Neuronal stem cell (in vitro differentiated cells): ENCODE measurements around the gene ASB2.
A peak's percentile ranks its signal among the peaks of the same experiment; 100 is the strongest.

Experiments
- DNase-seq: peaks from one replicate; pipeline ENCODE4 v3.0.0-alpha.2; 2013; ENCODE audit warnings: low spot score
- H2AFZ ChIP-seq: one replicate; pipeline ENCODE4 v1.6.1; 2013; ENCODE audit warnings: mild to moderate bottlenecking, low read length, inconsistent platforms
- H2AK5ac ChIP-seq: 2 replicates; pipeline ENCODE4 v1.6.1; 2013; ENCODE audit warnings: low read depth, mild to moderate bottlenecking, inconsistent platforms, low read length, moderate library complexity, mixed read lengths
- H2BK120ac ChIP-seq: 2 replicates; pipeline ENCODE4 v1.6.1; 2013; ENCODE audit warnings: low read depth, mild to moderate bottlenecking, inconsistent platforms, low read length, moderate library complexity, mixed read lengths
- H2BK12ac ChIP-seq: one replicate; pipeline ENCODE4 v1.6.1; 2013; ENCODE audit warnings: low read length, inconsistent platforms
- H2BK15ac ChIP-seq: 2 replicates; pipeline ENCODE4 v1.6.1; 2013; ENCODE audit warnings: mild to moderate bottlenecking, low read length, inconsistent platforms, mixed read lengths
- H2BK5ac ChIP-seq: one replicate; pipeline ENCODE4 v1.6.1; 2013; ENCODE audit warnings: inconsistent platforms, mild to moderate bottlenecking, low read length, moderate library complexity
- H3K14ac ChIP-seq: one replicate; pipeline ENCODE4 v1.6.1; 2013; ENCODE audit warnings: low read length, inconsistent platforms
- H3K18ac ChIP-seq: 2 replicates; pipeline ENCODE4 v1.6.1; 2013; ENCODE audit warnings: low read length, inconsistent platforms
- H3K23ac ChIP-seq: 2 replicates; pipeline ENCODE4 v1.6.1; 2013; ENCODE audit warnings: low read depth, mild to moderate bottlenecking, mixed read lengths, low read length, inconsistent platforms; ENCODE audit not compliant: poor library complexity
- H3K27ac ChIP-seq: replicated peaks from 3 replicates; pipeline ENCODE4 v1.5.1; 2013; ENCODE audit warnings: low read length, inconsistent platforms
- H3K27me3 ChIP-seq, 3 experiments: 2 replicates each; pipeline ENCODE4 v1.6.1; 2013; ENCODE audit warnings: low read length in 3 of 3, mild to moderate bottlenecking in 2 of 3, inconsistent platforms in 1 of 3, low read depth in 1 of 3, mixed read lengths in 1 of 3, moderate library complexity in 1 of 3; ENCODE audit not compliant: control insufficient read depth in 3 of 3, insufficient read depth in 3 of 3
- H3K36me3 ChIP-seq, 2 donors: replicated peaks in 1 of 2; 2 replicates each; pipeline ENCODE4 v1.6.1; 2013; ENCODE audit warnings: low read length in 2 of 2; ENCODE audit not compliant: control insufficient read depth in 2 of 2, insufficient read depth in 2 of 2
- H3K4ac ChIP-seq: 2 replicates; pipeline ENCODE4 v1.6.1; 2013; ENCODE audit warnings: inconsistent platforms, mild to moderate bottlenecking, low read length, moderate library complexity
- H3K4me1 ChIP-seq, 2 donors: 1 replicate in 1 of 2; 2 replicates in 1 of 2; pipeline ENCODE4 v1.6.1; 2013; ENCODE audit warnings: low read length in 2 of 2, low read depth in 1 of 2; ENCODE audit not compliant: control insufficient read depth in 2 of 2, insufficient read depth in 1 of 2
- H3K4me2 ChIP-seq: one replicate; pipeline ENCODE4 v1.6.1; 2013; ENCODE audit warnings: mild to moderate bottlenecking, low read length, inconsistent platforms; ENCODE audit not compliant: insufficient read depth, poor library complexity, severe bottlenecking
- H3K4me3 ChIP-seq, 2 donors: 2 replicates each; pipeline ENCODE4 v1.5.1; 2013; ENCODE audit warnings: low read length in 2 of 2, mild to moderate bottlenecking in 2 of 2, inconsistent platforms in 1 of 2, moderate library complexity in 1 of 2
- H3K79me1 ChIP-seq: one replicate; pipeline ENCODE4 v1.6.1; 2013; ENCODE audit warnings: low read depth, mild to moderate bottlenecking, inconsistent platforms, low read length, moderate library complexity
- H3K9ac ChIP-seq: one replicate; pipeline ENCODE4 v1.6.1; 2013; ENCODE audit warnings: mild to moderate bottlenecking, low read depth, low read length, inconsistent platforms; ENCODE audit not compliant: poor library complexity
- H3K9me3 ChIP-seq, 2 donors: replicated peaks in 1 of 2; 2 replicates each; pipeline versions ENCODE3 to v1.6.1; 2013; ENCODE audit warnings: low read length in 2 of 2, mild to moderate bottlenecking in 2 of 2, inconsistent platforms in 1 of 2, low read depth in 1 of 2, mixed read lengths in 1 of 2, moderate library complexity in 1 of 2; ENCODE audit not compliant: control insufficient read depth in 2 of 2, insufficient read depth in 1 of 2
- H4K8ac ChIP-seq: one replicate; pipeline ENCODE4 v1.6.1; 2013; ENCODE audit warnings: low read depth, mild to moderate bottlenecking, inconsistent platforms, low read length, moderate library complexity
- H4K91ac ChIP-seq: one replicate; pipeline ENCODE4 v1.6.1; 2013; ENCODE audit warnings: low read length, low read depth, mild to moderate bottlenecking, inconsistent platforms; ENCODE audit not compliant: poor library complexity
- WGBS, 2 donors: extraction: QIAGEN DNeasy Blood & Tissue Kit; methylation state at CpG; one replicate each; pipeline ENCODE4 v1.1.7; 2013; ENCODE audit warnings: missing lambda C conversion rate in 2 of 2, mixed read lengths in 1 of 2; ENCODE audit not compliant: insufficient read length in 2 of 2, insufficient replicate concordance in 1 of 2; ENCODE audit errors: extremely low coverage in 2 of 2; 5-methylcytosine and 5-hydroxymethylcytosine counted together

The ASB2 gene

GRCh38 chr14:94019329-94019728 lies 43.0 kb upstream of the ASB2 start:
- H2BK12ac ChIP-seq: no peak overlapping the region
- H3K9ac ChIP-seq: no peak overlapping the region
- no peak overlapping the region for H3K4ac ChIP-seq
- H3K9me3 ChIP-seq: no peaks in the 10 kb centered on the region
- no peak overlapping the region for H4K91ac ChIP-seq
- H2BK5ac ChIP-seq: peak overlapping the region; percentile 56
- H3K14ac ChIP-seq: no peak overlapping the region
- no peak overlapping the region for H3K23ac ChIP-seq
- H3K18ac ChIP-seq: peak overlapping the region; percentile 11
- no peak overlapping the region for H4K8ac ChIP-seq
- H3K4me1 ChIP-seq: peaks cover 14 to 33% of the 10 kb centered on the region in 2 donors
- H3K36me3 ChIP-seq: no peaks in the 10 kb centered on the region
- H3K4me3 ChIP-seq: no peak overlapping the region
- no peak overlapping the region for H2BK120ac ChIP-seq
- peaks cover 2% of the 10 kb centered on the region for H3K79me1 ChIP-seq
- WGBS, 2 donors: no CpG with 5 or more reads among the region's 6 CpGs
- H3K27me3 ChIP-seq: peaks cover 0 to 18% (median 2%) of the 10 kb centered on the region in 3 experiments
- H3K27ac ChIP-seq: no peak overlapping the region
- no peak overlapping the region for H2AFZ ChIP-seq
- H2BK15ac ChIP-seq: no peak overlapping the region
- no peak for DNase-seq
- H2AK5ac ChIP-seq: peak overlapping the region; percentile 11
- H3K4me2 ChIP-seq: no peak overlapping the region

DNA sequence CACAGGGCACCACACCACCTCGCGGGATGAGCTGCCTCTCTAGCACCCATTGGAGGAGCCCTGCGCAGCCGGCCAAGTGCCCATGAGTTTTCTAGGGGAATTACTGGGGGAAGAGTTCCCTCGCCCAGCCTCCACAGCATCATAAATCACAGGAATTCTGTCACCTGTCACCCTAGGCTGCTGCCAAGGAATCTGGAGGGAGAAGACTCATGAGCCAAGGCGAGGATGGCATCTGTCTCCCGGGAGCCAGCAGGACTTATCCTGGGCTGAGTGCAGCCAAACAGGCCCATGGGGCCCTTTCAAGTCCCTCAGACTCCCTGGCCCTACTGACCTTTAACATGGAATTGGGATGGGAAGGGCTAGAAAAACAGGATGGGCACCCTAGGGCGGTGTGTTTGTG lies 41.9 kb upstream of the ASB2 start:
- Histone ChIP-seq H2AFZ (no peak overlapping the region), H4K8ac (no peak overlapping the region), H2AK5ac (no peak overlapping the region), H3K4me1 (peaks cover 14 to 29% of the 10 kb centered on the region in 2 donors), H2BK12ac (no peak overlapping the region), H2BK120ac (no peak overlapping the region), H3K9me3 (no peaks in the 10 kb centered on the region), H3K4ac (no peak overlapping the region), H3K4me2 (no peak overlapping the region), H3K18ac (no peak overlapping the region), H3K4me3 (no peak overlapping the region), H3K9ac (no peak overlapping the region), H2BK15ac (no peak overlapping the region), H3K14ac (no peak overlapping the region), H3K79me1 (peaks cover 2% of the 10 kb centered on the region), H3K27ac (no peak overlapping the region), H2BK5ac (no peak overlapping the region), H4K91ac (no peak overlapping the region), H3K27me3 (peaks cover 0 to 18% (median 2%) of the 10 kb centered on the region in 3 experiments), H3K23ac (no peak overlapping the region), H3K36me3 (no peaks in the 10 kb centered on the region)
- no CpG with 5 or more reads among the region's 8 CpGs for WGBS, 2 donors
- no peak for DNase-seq

DNA sequence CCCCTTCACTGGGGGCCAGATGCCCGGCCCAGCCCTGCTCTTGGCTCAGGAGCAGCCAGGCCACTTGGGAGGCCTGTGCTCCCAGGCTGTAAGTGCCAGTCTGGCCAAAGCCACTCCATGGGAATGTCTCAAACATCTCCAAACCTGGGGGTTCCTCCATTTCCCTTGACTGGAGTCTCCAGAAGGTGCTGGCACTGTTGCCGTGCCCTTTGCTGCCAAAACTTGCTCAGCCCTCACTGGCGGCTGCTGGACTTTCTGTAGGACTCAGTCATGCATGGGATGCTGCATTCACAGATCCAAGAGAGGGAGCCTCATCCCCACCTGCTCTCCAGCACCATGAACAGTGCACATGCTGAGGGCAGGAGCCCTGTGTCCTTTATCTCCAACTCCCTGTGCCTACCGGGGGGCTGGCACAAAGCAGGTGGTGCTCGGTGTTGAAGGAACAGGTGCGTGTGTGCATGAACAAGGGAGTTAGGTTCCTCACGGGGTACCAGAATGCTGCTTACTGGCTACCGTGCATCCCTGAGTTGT lies 40.1 kb upstream of the ASB2 start:
- no peak overlapping the region for H3K27ac ChIP-seq
- H2BK120ac ChIP-seq: no peak overlapping the region
- H3K9ac ChIP-seq: no peak overlapping the region
- peak overlapping the region; percentile 91 for H2BK15ac ChIP-seq
- H3K9me3 ChIP-seq: no peaks in the 10 kb centered on the region
- peak overlapping the region in 1 of 2 donors; percentile 24 for H3K4me3 ChIP-seq
- H3K4me1 ChIP-seq: peaks cover 0 to 12% of the 10 kb centered on the region in 2 donors
- no peak overlapping the region for H2AFZ ChIP-seq
- no peak overlapping the region for H3K23ac ChIP-seq
- H3K4me2 ChIP-seq: no peak overlapping the region
- DNase-seq: no peak
- H4K91ac ChIP-seq: no peak overlapping the region
- no peak overlapping the region for H4K8ac ChIP-seq
- peak overlapping the region; percentile 82 for H2AK5ac ChIP-seq
- peak overlapping the region; percentile 90 for H3K4ac ChIP-seq
- no peaks in the 10 kb centered on the region for H3K36me3 ChIP-seq
- H2BK12ac ChIP-seq: no peak overlapping the region
- WGBS, 2 donors: no CpG with 5 or more reads among the region's 8 CpGs
- H3K27me3 ChIP-seq: peaks cover 0 to 18% (median 2%) of the 10 kb centered on the region in 3 experiments
- no peak overlapping the region for H3K14ac ChIP-seq
- peak overlapping the region; percentile 78 for H3K18ac ChIP-seq
- H3K79me1 ChIP-seq: peaks cover 2% of the 10 kb centered on the region
- peak overlapping the region; percentile 87 for H2BK5ac ChIP-seq

DNA sequence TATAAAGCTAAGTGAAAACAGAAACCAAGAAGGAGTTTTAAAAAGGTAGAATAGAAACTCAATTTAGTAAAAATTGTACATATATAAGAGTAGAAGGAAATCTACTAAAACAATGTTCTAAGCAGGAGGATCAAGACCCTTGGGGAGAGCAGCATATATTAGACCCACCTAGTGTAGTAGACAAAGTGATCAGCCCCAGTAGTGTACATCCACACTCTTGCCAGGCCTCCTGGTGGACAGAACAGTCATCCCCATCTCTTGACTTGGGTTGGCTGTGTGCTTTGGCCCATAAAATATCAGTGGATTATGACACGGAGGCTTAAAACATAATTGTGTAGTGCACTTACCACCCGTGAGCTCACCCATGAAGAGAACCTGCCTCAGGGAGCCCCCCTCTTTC lies 38.9 kb upstream of the ASB2 start:
- DNase-seq: no peak
- Histone ChIP-seq H4K91ac (no peak overlapping the region), H3K9ac (no peak overlapping the region)

More for the DNA sequence above, 38.9 kb upstream of the ASB2 start:
- Histone ChIP-seq H3K4me3 (no peak overlapping the region), H2BK15ac (no peak overlapping the region), H3K9me3 (no peaks in the 10 kb centered on the region), H3K14ac (no peak overlapping the region), H3K27ac (no peak overlapping the region), H2BK5ac (no peak overlapping the region), H3K23ac (no peak overlapping the region), H4K8ac (no peak overlapping the region), H3K4ac (no peak overlapping the region), H3K4me1 (peaks cover 0 to 8% of the 10 kb centered on the region in 2 donors), H3K36me3 (no peaks in the 10 kb centered on the region), H2AFZ (no peak overlapping the region), H3K79me1 (peaks cover 2% of the 10 kb centered on the region), H2BK12ac (no peak overlapping the region), H3K4me2 (no peak overlapping the region), H2BK120ac (no peak overlapping the region), H2AK5ac (no peak overlapping the region), H3K18ac (no peak overlapping the region), H3K27me3 (peaks cover 0 to 18% (median 2%) of the 10 kb centered on the region in 3 experiments)
- WGBS, 2 donors: no CpG with 5 or more reads among the region's 2 CpGs
